Left ventricle myocardium inferior (tissue), 1 donor: Measurements from ENCODE around the gene F2R. TPM values are rescaled to one million over a fixed set of nuclear protein-coding genes. Genes with fewer than 3 reads are reported as not detected.
"Not testable (repeated sequence)": the region's sequence is repeated elsewhere in the genome, so short reads cannot be mapped to it uniquely, and the experiment has no call there.

ENCODE experiments used
- DNase-seq: peaks from one replicate; pipeline ENCODE4 v3.0.0-alpha.2; 2020
- H3K27ac ChIP-seq: fragments of 200-600 bp; replicated peaks from 2 replicates; pipeline ENCODE4 v1.8.0; 2021
- H3K27me3 ChIP-seq: fragments of 200-600 bp; 2 replicates; pipeline ENCODE4 v1.8.0; 2021; ENCODE audit warnings: low read depth
- H3K36me3 ChIP-seq: fragments of 200-600 bp; 2 replicates; pipeline ENCODE4 v1.8.0; 2021
- H3K4me1 ChIP-seq: fragments of 200-600 bp; 2 replicates; pipeline ENCODE4 v1.8.0; 2021
- H3K4me3 ChIP-seq: fragments of 200-600 bp; 2 replicates; pipeline ENCODE4 v1.8.0; 2021; ENCODE audit warnings: mild to moderate bottlenecking, moderate library complexity
- H3K9me3 ChIP-seq: fragments of 200-600 bp; replicated peaks from 2 replicates; pipeline ENCODE4 v1.8.0; 2021
- intact Hi-C: fragments of 100-400 bp; cut with micrococcal nuclease; formaldehyde crosslinking; loops from one replicate; pipeline ENCODE4 v1.11.0; 2022
- total RNA-seq: library from RNA; stranded (reverse); fragmentation: NEBNext Ultra II Directional; extraction: Animal tissue kit (Norgen Biotek cat#: 25700); gene quantifications from one replicate; pipeline ENCODE4 v1.2.1, GENCODE V29; 2021
- TF ChIP-seq, protein P1 (sequence below): fragments of 200-600 bp; IDR thresholded peaks from 2 replicates; pipeline ENCODE4 v1.8.0; 2021; ENCODE audit warnings: antibody characterized with exemption, mild to moderate bottlenecking, borderline replicate concordance
- donor health status: DM: no; HTN: yes; CAD: no; lungs with severe emphysema.

Gene F2R
- total RNA-seq, 1 donor from 2014 or later = 9.4 TPM

DNA sequence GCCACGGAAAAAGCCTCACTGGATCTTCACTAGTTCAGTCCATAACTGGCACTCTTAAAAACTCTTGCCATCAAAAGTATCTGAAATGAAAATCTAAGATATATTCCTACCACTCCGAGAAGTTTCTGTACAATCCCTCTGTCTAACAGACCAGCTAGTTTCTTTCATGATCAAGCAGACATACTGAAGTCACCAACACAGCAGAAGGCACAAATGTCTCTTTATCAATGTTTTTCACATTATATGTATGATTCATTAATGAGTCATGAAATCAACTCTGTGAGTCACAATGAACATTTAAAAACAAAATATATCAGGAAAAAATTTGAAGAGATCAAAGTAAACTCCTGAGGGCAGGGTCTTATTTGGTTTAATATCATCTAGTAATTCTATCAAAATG lies 50.8 kb downstream of the F2R start:
- Histone ChIP-seq H3K27ac (no peak overlapping the region), H3K4me1 (no peaks in the 10 kb centered on the region), H3K36me3 (no peaks in the 10 kb centered on the region), H3K27me3 (no peaks in the 10 kb centered on the region), H3K4me3 (no peak overlapping the region), H3K9me3 (peaks cover 15% of the 10 kb centered on the region)
- TF ChIP-seq, protein P1, sequence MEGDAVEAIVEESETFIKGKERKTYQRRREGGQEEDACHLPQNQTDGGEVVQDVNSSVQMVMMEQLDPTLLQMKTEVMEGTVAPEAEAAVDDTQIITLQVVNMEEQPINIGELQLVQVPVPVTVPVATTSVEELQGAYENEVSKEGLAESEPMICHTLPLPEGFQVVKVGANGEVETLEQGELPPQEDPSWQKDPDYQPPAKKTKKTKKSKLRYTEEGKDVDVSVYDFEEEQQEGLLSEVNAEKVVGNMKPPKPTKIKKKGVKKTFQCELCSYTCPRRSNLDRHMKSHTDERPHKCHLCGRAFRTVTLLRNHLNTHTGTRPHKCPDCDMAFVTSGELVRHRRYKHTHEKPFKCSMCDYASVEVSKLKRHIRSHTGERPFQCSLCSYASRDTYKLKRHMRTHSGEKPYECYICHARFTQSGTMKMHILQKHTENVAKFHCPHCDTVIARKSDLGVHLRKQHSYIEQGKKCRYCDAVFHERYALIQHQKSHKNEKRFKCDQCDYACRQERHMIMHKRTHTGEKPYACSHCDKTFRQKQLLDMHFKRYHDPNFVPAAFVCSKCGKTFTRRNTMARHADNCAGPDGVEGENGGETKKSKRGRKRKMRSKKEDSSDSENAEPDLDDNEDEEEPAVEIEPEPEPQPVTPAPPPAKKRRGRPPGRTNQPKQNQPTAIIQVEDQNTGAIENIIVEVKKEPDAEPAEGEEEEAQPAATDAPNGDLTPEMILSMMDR = no peak
- intact Hi-C loops = no loop called here
- DNase-seq = no peak

DNA sequence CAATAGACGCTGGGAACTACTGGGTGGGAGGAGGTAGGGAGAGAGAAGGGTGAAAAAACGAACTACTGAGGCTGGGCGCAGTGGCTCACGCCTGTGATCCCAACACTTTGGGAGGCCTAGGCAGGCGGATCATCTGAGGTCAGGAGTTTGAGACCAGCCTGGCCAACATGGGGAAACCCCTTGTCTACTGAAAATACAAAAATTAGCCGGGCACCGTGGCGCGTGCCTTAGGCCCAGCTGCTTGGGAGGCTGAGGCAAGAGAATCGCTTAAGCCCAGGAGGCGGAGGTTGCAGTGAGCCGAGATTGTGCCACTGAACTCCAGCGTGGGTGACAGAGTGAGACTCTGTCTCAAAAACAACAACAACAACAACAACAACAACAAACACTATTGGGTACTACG lies 55.1 kb downstream of the F2R start:
- not testable (repeated sequence) for H3K4me1 ChIP-seq, DNase-seq, H3K4me3 ChIP-seq, H3K9me3 ChIP-seq, H3K36me3 ChIP-seq, H3K27ac ChIP-seq, H3K27me3 ChIP-seq
- intact Hi-C loops = loop anchor here (5.0 kb wide), 1 partner anchor 169 kb away; no protein-coding TSS in a partner anchor

DNA sequence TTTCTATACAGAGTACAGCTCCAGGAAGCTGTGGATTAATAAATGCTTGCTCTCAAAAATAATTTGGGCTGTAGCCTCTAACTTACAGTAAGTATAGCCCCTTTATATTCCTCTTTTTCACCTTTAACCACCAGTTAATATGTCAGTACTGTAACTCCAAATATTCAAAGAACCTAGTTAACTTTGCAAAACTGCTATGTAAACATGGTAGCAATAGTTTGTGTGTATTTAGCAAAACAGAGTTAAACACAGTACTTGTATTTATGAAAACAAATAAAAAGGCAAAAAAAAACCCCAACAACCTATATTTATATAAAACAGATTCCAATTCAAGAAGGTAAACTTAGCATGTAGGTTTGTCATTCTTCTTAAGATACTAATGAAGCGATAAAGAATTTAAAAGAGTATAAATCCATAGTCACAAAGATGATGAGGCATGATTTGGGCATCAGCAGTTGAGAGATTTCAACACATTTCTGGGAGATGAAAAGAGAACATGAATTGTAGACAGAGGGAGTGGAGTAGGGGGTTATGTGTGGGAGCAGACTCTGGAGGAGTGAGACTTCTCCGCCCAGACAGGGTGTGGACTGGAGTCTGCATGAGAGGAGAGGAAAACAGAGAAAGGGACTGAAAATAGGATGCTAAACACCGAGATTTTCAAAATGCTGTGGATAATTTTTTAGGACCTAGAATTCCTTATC lies 55.9 kb downstream of the F2R start:
- TF ChIP-seq, protein P1 = no peak
- intact Hi-C loops = loop anchor here (5.0 kb wide), 1 partner anchor 170 kb away; no protein-coding TSS in a partner anchor
- no peaks in the 10 kb centered on the region for H3K9me3 ChIP-seq
- H3K27me3 ChIP-seq = no peaks in the 10 kb centered on the region
- no peak for DNase-seq
- no peak overlapping the region for H3K4me3 ChIP-seq
- H3K36me3 ChIP-seq = no peaks in the 10 kb centered on the region
- peaks cover 5% of the 10 kb centered on the region for H3K4me1 ChIP-seq
- H3K27ac ChIP-seq = no peak overlapping the region

DNA sequence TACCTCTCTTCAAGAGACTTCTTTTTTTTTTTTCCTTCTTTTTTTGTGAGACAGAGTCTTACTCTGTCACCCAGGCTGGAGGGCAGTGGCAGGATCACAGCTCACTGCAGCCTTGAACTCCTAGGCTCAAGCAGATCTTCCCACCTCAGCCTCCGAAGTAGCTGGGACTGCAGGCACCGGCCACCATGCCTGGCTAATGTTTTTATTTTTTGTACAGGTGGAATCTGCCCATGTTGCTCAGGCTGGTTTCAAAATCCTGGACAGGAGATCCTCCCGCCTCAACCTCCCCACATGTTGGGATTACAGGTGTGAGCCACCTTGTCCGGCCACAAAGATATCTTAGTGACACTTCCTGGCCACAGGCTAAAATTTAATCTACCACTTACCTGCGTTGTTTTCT lies 60.0 kb downstream of the F2R start:
- TF ChIP-seq, protein P1 = no peak
- intact Hi-C loops = no loop called here
- Histone ChIP-seq H3K27me3 (no peaks in the 10 kb centered on the region), H3K9me3 (no peaks in the 10 kb centered on the region), H3K4me1 (peaks cover 5% of the 10 kb centered on the region), H3K36me3 (no peaks in the 10 kb centered on the region), H3K4me3 (no peak overlapping the region), H3K27ac (no peak overlapping the region)
- no peak for DNase-seq

DNA sequence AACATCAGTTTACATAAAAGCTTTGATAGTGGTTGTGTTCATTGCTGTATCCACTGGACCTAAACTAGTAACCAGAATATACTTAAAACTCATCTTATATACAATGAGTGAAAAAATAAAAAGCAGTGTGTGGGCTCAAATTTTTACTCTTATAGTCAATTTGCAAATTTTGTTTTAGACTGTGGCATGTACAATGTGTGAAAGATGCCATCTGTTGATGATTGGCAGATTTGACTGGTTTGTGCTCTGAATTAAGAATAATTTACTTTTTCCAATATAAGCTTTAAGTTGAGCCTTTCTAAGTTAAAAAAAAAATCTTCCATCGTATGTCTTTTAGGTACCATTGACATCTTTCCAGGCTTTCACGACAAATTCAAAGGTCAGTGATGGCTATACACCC lies 60.5 kb downstream of the F2R start:
- no peaks in the 10 kb centered on the region for H3K36me3 ChIP-seq
- H3K4me3 ChIP-seq = no peak overlapping the region
- H3K27me3 ChIP-seq = no peaks in the 10 kb centered on the region
- H3K27ac ChIP-seq = no peak overlapping the region
- peaks cover 5% of the 10 kb centered on the region for H3K4me1 ChIP-seq
- intact Hi-C loops = no loop called here
- DNase-seq = no peak
- H3K9me3 ChIP-seq = no peaks in the 10 kb centered on the region
- TF ChIP-seq, protein P1 = no peak

DNA sequence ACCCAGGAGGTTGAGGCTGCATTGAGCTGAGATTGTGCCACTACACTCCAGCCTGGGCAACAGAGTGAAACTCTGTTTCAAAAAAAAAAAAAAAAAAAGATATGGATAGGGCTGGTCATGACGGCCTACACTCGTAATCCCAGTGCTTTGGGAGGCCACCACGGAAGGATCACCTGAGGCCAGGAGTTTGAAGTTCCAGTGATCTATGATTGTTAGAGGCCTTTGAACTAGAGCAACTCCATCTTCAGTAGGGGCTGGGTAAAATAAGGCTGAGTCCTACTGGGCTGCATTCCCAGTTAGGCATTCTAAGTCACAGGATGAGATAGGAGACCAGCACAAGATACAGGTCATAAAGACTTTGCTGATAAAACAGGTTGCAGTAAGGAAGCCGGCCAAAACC lies 64.7 kb downstream of the F2R start:
- H3K27me3 ChIP-seq, intact Hi-C loops, DNase-seq: not testable (repeated sequence)

More for the DNA sequence above, 64.7 kb downstream of the F2R start:
- H3K27ac ChIP-seq, H3K4me3 ChIP-seq, H3K4me1 ChIP-seq, H3K36me3 ChIP-seq, H3K9me3 ChIP-seq: not testable (repeated sequence)
